ENCODE data around the gene CYREN.

- no peak for TF ChIP-seq POLR2A (IDR thresholded peaks at IDR 0.05)
- TF ChIP-seq CTCF (IDR thresholded peaks at IDR 0.05) = no peak
Observed at GRCh38 chr7:135158141-135158655, 12.3 kb downstream of the CYREN start.

Measured in sigmoid colon (tissue), 3 donors.